GM12878 (cell line): ENCODE measurements around the gene PPP2R3C. TPM values are rescaled to one million over a fixed set of nuclear protein-coding genes. Genes with fewer than 3 reads are reported as not detected.

Source experiments
- ETV6 ChIP-seq, 2 experiments: fragments of 450-650 bp in 1 of 2; IDR thresholded peaks in 1 of 2; conservative IDR thresholded peaks in 1 of 2; 2 replicates each; pipeline ENCODE4 v1.6.1; 2014; ENCODE audit warnings: antibody characterized with exemption in 1 of 2, borderline replicate concordance in 1 of 2, low read depth in 1 of 2, mild to moderate bottlenecking in 1 of 2, moderate library complexity in 1 of 2
- HDAC2 ChIP-seq: fragments of 200-600 bp; sonication (generic); IDR thresholded peaks from 2 replicates; pipeline ENCODE4 v1.6.1; 2017
- HSF1 ChIP-seq: fragments of 150-350 bp; IDR thresholded peaks from 2 replicates; pipeline ENCODE4 v1.6.1; 2014; ENCODE audit warnings: mild to moderate bottlenecking, low read depth, low read length
- KLF5 ChIP-seq: fragments of 450-650 bp; IDR thresholded peaks from 2 replicates; pipeline ENCODE4 v1.6.1; 2014; ENCODE audit warnings: mild to moderate bottlenecking; ENCODE audit not compliant: partially characterized antibody
- MYC ChIP-seq: IDR thresholded peaks from 2 replicates; pipeline ENCODE4 v1.6.1; 2011; ENCODE audit warnings: mild to moderate bottlenecking, low read length, moderate library complexity, inconsistent platforms; ENCODE audit not compliant: insufficient read depth, insufficient replicate concordance, insufficient read length, severe bottlenecking
- NR2F1 ChIP-seq: fragments of 450-650 bp; conservative IDR thresholded peaks from 2 replicates; pipeline ENCODE4 v1.6.1; 2017; ENCODE audit warnings: mild to moderate bottlenecking
- NRF1 ChIP-seq: conservative IDR thresholded peaks from 2 replicates; pipeline ENCODE4 v1.6.1; 2011; ENCODE audit warnings: mild to moderate bottlenecking, low read depth, low read length, improper control_type of control experiment
- PML ChIP-seq: IDR thresholded peaks from 2 replicates; pipeline ENCODE4 v1.6.1; 2012; ENCODE audit warnings: low read length, inconsistent platforms
- POLR2AphosphoS5 ChIP-seq: IDR thresholded peaks from 2 replicates; pipeline ENCODE4 v1.6.1; 2011; ENCODE audit warnings: mild to moderate bottlenecking, low read length, inconsistent platforms
- SIX5 ChIP-seq: IDR thresholded peaks from 2 replicates; pipeline ENCODE4 v1.6.1; 2011; ENCODE audit warnings: mild to moderate bottlenecking, low read depth, low read length, moderate library complexity; ENCODE audit not compliant: severe bottlenecking
- SUZ12 ChIP-seq: fragments of 200-600 bp; sonication (generic); IDR thresholded peaks from one replicate; pipeline ENCODE4 v1.6.1; 2018; ENCODE audit warnings: antibody characterized with exemption, mild to moderate bottlenecking; ENCODE audit not compliant: unreplicated experiment
- ZBTB40 ChIP-seq: fragments of 450-650 bp; IDR thresholded peaks from 2 replicates; pipeline ENCODE4 v1.6.1; 2016; ENCODE audit warnings: mild to moderate bottlenecking, moderate library complexity, borderline replicate concordance
- ZZZ3 ChIP-seq: IDR thresholded peaks from 2 replicates; pipeline ENCODE4 v1.6.1; 2011; ENCODE audit warnings: low read depth; ENCODE audit not compliant: control insufficient read depth, insufficient read length
- polyA plus RNA-seq, 11 experiments: library from polyadenylated mRNA; depleted of rRNA in 4 of 11; unstranded in 6 of 11; stranded (reverse) in 5 of 11; fragments of >200 nt; fragmentation: Nextera tagmentation in 4 of 11; fragmentation: Illumina TruSeq in 1 of 11; extraction: Ambion mirVana in 4 of 11; extraction: Trizol in 1 of 11; gene quantifications; 1 replicate in 1 of 11; 2 replicates in 10 of 11; pipeline versions ENCODE4 v1.2.1 to v1.2.3, GENCODE V29; 2011 to 2016; ENCODE audit warnings: inconsistent platforms in 2 of 11, missing spikeins in 2 of 11, low read depth in 1 of 11
- total RNA-seq, 4 experiments: library from RNA; depleted of rRNA in 3 of 4; stranded (reverse); fragments of >200 nt in 3 of 4; fragmentation: Illumina TruSeq in 1 of 4; extraction: Trizol in 1 of 4; gene quantifications; 2 replicates each; pipeline versions ENCODE4 v1.2.1 to v1.2.3, GENCODE V29; 2013 to 2021
- TF ChIP-seq, protein P1 (sequence below): IDR thresholded peaks from 2 replicates; pipeline ENCODE4 v1.6.1; 2011; ENCODE audit warnings: low read depth, mild to moderate bottlenecking, low read length, moderate library complexity, borderline replicate concordance; ENCODE audit errors: extremely low read depth
- TF ChIP-seq, protein P2 (sequence below): fragments of 450-650 bp; IDR thresholded peaks from 2 replicates; pipeline ENCODE4 v1.6.1; 2018; ENCODE audit warnings: borderline replicate concordance, mild to moderate bottlenecking; ENCODE audit not compliant: partially characterized antibody
- TF ChIP-seq, protein P3 (sequence below): fragments of 450-650 bp; IDR thresholded peaks from 2 replicates; pipeline ENCODE4 v1.6.1; 2017; ENCODE audit warnings: antibody characterized with exemption, mild to moderate bottlenecking, moderate library complexity

Gene PPP2R3C
- total and polyA plus RNA-seq, 10 of the 15 experiments (the other 5 are each of a cell fraction or from before 2014, with no cell fraction given), result 27.6 to 80.5 (median 42.9) TPM

DNA sequence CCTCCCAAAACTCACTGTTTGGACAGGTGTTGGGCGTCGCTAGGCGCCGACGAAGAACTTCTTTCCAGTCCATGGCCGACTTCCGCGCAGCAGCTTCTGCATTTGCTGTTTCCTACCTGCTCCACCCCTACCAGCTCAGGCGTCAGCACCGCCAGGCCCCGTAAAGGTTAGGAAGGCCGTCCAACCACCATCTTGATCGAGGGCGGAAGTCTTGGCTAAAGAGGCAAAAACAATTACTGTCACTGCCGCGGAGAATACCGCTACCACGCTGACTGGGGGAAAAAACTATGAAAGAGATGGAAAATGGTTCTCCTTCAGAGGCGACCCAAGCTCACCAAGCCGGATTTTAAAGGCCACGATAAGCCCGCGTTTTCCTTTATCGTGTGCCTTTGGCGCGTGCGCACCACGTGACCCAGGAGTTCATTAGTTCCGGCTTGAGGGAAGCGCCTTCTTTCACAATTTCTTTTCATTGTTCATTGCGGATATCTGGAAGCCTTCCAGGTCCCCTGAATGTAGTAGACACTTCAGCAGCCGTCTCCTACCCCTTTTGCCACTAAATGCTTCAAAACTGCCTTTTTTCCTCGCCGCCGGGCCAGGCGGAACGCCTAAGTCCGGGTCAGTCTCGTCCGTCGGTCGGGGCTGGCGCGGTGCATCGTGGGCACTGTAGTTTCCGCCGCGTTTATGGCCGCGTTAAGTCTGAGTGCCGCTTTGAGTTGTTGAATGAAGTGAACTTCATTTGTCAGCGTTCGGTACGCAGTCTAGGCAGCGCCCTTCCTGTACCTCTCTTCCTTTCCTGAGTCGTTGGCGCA is at the start of gene PPP2R3C, which contains the start of gene PRORP (continued):
- TF ChIP-seq POLR2AphosphoS5 (peak; percentile 62), NR2F1 (0 out of 2 replicates have a peak, but pooled peaks have one; percentile 48), KLF5 (peak; percentile 60), MYC (peak; percentile 40), ZBTB40 (peak; percentile 96), HDAC2 (no peak), NRF1 (0 out of 2 replicates have a peak, but pooled peaks have one; percentile 18), HSF1 (no peak), SUZ12 (no peak), SIX5 (peak; percentile 85), ZZZ3 (no peak), PML (peak; percentile 95), ETV6 (conservative IDR thresholded peaks at IDR 0.05 in 1 of 2, IDR thresholded peaks at IDR 0.05 in 1 of 2; ENCODE audit: borderline replicate concordance in 1 of 2, low read depth in 1 of 2) (no peak)
- TF ChIP-seq, protein P1, sequence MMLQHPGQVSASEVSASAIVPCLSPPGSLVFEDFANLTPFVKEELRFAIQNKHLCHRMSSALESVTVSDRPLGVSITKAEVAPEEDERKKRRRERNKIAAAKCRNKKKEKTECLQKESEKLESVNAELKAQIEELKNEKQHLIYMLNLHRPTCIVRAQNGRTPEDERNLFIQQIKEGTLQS, result peak; percentile 77; the same call in 1 of the 2 replicates
- TF ChIP-seq, protein P2, sequence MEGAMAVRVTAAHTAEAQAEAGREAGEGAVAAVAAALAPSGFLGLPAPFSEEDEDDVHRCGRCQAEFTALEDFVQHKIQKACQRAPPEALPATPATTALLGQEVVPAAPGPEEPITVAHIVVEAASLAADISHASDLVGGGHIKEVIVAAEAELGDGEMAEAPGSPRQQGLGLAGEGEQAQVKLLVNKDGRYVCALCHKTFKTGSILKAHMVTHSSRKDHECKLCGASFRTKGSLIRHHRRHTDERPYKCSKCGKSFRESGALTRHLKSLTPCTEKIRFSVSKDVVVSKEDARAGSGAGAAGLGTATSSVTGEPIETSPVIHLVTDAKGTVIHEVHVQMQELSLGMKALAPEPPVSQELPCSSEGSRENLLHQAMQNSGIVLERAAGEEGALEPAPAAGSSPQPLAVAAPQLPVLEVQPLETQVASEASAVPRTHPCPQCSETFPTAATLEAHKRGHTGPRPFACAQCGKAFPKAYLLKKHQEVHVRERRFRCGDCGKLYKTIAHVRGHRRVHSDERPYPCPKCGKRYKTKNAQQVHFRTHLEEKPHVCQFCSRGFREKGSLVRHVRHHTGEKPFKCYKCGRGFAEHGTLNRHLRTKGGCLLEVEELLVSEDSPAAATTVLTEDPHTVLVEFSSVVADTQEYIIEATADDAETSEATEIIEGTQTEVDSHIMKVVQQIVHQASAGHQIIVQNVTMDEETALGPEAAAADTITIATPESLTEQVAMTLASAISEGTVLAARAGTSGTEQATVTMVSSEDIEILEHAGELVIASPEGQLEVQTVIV, result peak; percentile 83
- TF ChIP-seq, protein P3, sequence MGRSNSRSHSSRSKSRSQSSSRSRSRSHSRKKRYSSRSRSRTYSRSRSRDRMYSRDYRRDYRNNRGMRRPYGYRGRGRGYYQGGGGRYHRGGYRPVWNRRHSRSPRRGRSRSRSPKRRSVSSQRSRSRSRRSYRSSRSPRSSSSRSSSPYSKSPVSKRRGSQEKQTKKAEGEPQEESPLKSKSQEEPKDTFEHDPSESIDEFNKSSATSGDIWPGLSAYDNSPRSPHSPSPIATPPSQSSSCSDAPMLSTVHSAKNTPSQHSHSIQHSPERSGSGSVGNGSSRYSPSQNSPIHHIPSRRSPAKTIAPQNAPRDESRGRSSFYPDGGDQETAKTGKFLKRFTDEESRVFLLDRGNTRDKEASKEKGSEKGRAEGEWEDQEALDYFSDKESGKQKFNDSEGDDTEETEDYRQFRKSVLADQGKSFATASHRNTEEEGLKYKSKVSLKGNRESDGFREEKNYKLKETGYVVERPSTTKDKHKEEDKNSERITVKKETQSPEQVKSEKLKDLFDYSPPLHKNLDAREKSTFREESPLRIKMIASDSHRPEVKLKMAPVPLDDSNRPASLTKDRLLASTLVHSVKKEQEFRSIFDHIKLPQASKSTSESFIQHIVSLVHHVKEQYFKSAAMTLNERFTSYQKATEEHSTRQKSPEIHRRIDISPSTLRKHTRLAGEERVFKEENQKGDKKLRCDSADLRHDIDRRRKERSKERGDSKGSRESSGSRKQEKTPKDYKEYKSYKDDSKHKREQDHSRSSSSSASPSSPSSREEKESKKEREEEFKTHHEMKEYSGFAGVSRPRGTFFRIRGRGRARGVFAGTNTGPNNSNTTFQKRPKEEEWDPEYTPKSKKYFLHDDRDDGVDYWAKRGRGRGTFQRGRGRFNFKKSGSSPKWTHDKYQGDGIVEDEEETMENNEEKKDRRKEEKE, result no peak
